HEK293 (cell line): ENCODE data around the gene TAF1A.

ENCODE experiments used
- CTCF ChIA-PET: fragments of 350-600 bp; formaldehyde crosslinking; extraction: SDS; loops from one replicate; lab custom pipeline; 2021; ENCODE audit warnings: antibody characterized with exemption; lab: Yijun Ruan, JAX
- POLR2A ChIA-PET: fragments of 300-600 bp; formaldehyde crosslinking; extraction: SDS; loops from one replicate; lab custom pipeline; 2020; ENCODE audit warnings: antibody characterized with exemption, inconsistent platforms; lab: Yijun Ruan, JAX
- H3K27ac ChIP-seq: fragments of 200-500 bp; sonication (Bioruptor generic); 2 replicates; pipeline ENCODE4 v1.5.1; 2014; ENCODE audit warnings: low read depth, low read length, control low read depth, inconsistent platforms; ENCODE audit errors: extremely low read depth
- H3K36me3 ChIP-seq, 2 experiments: fragments of 200-500 bp in 1 of 2; sonication (Bioruptor generic) in 1 of 2; 1 replicate in 1 of 2; 2 replicates in 1 of 2; pipeline ENCODE4 v1.5.1; 2014 to 2017; ENCODE audit warnings: inconsistent platforms in 2 of 2, low read length in 2 of 2; ENCODE audit not compliant: control insufficient read depth in 2 of 2, insufficient read depth in 1 of 2
- H3K4me1 ChIP-seq: fragments of 200-500 bp; sonication (Bioruptor generic); 2 replicates; pipeline ENCODE4 v1.5.1; 2014; ENCODE audit warnings: mild to moderate bottlenecking, low read length, inconsistent platforms; ENCODE audit not compliant: control insufficient read depth, insufficient read depth
- H3K4me3 ChIP-seq: 2 replicates; pipeline ENCODE4 v1.5.1; 2011; ENCODE audit warnings: low read depth, mild to moderate bottlenecking, control low read depth, low read length, moderate library complexity
- H3K9me3 ChIP-seq: fragments of 200-500 bp; sonication (Bioruptor generic); 2 replicates; pipeline ENCODE4 v1.5.1; 2014; ENCODE audit warnings: low read depth, low read length, inconsistent platforms; ENCODE audit not compliant: control insufficient read depth, insufficient read depth
- KLF8 ChIP-seq: fragments of 450-650 bp; formaldehyde crosslinking; IDR thresholded peaks from 2 replicates; pipeline ENCODE4 v1.5.1; 2016; ENCODE audit warnings: missing biosample characterization, missing genetic modification characterization
- MZF1 ChIP-seq: fragments of 450-650 bp; formaldehyde crosslinking; IDR thresholded peaks from 2 replicates; pipeline ENCODE4 v1.5.1; 2017; ENCODE audit warnings: missing biosample characterization, missing genetic modification characterization, borderline replicate concordance
- PRDM6 ChIP-seq: fragments of 450-650 bp; formaldehyde crosslinking; IDR thresholded peaks from 2 replicates; pipeline ENCODE4 v1.5.1; 2017; ENCODE audit warnings: missing biosample characterization, missing genetic modification characterization
- ZBTB8A ChIP-seq: fragments of 450-650 bp; formaldehyde crosslinking; IDR thresholded peaks from 2 replicates; pipeline ENCODE4 v1.5.1; 2016; ENCODE audit warnings: missing biosample characterization, missing genetic modification characterization
- ZIC2 ChIP-seq: fragments of 450-650 bp; formaldehyde crosslinking; IDR thresholded peaks from 2 replicates; pipeline ENCODE4 v1.5.1; 2016; ENCODE audit warnings: missing biosample characterization, missing genetic modification characterization
- ZNF174 ChIP-seq: fragments of 450-650 bp; formaldehyde crosslinking; IDR thresholded peaks from 2 replicates; pipeline ENCODE4 v1.5.0; 2017; ENCODE audit warnings: missing biosample characterization, mild to moderate bottlenecking, missing genetic modification characterization
- ZNF19 ChIP-seq: fragments of 450-650 bp; formaldehyde crosslinking; IDR thresholded peaks from 2 replicates; pipeline ENCODE4; 2016; ENCODE audit warnings: missing biosample characterization, missing genetic modification characterization, low read depth
- ZNF211 ChIP-seq: fragments of 450-650 bp; formaldehyde crosslinking; IDR thresholded peaks from 2 replicates; pipeline ENCODE4 v1.5.1; 2016; ENCODE audit warnings: low read depth, missing biosample characterization, missing genetic modification characterization
- ZNF324 ChIP-seq: fragments of 450-650 bp; formaldehyde crosslinking; IDR thresholded peaks from 2 replicates; pipeline ENCODE4 v1.5.1; 2016; ENCODE audit warnings: missing biosample characterization, missing genetic modification characterization
- ZNF394 ChIP-seq: fragments of 450-650 bp; formaldehyde crosslinking; IDR thresholded peaks from 2 replicates; pipeline ENCODE4 v1.5.1; 2016; ENCODE audit warnings: missing biosample characterization, missing genetic modification characterization, mild to moderate bottlenecking, moderate library complexity, borderline replicate concordance
- ZNF571 ChIP-seq: fragments of 450-650 bp; formaldehyde crosslinking; IDR thresholded peaks from 2 replicates; pipeline ENCODE4 v1.5.0; 2017; ENCODE audit warnings: missing biosample characterization, missing genetic modification characterization
- ZNF596 ChIP-seq: fragments of 450-650 bp; IDR thresholded peaks from 2 replicates; pipeline ENCODE4 v1.5.0; 2018; ENCODE audit warnings: missing biosample characterization, mild to moderate bottlenecking, missing genetic modification characterization, moderate library complexity
- ZNF792 ChIP-seq: fragments of 450-650 bp; formaldehyde crosslinking; IDR thresholded peaks from 2 replicates; pipeline ENCODE4 v1.5.1; 2016; ENCODE audit warnings: missing biosample characterization, missing genetic modification characterization
- TF ChIP-seq, protein P1 (sequence below): fragments of 450-650 bp; formaldehyde crosslinking; IDR thresholded peaks from 2 replicates; pipeline ENCODE4 v1.5.1; 2016; ENCODE audit warnings: missing biosample characterization, missing genetic modification characterization
- TF ChIP-seq, protein P2 (sequence below): fragments of 450-650 bp; formaldehyde crosslinking; IDR thresholded peaks from 2 replicates; pipeline ENCODE4 v1.5.1; 2016; ENCODE audit warnings: missing biosample characterization, missing genetic modification characterization
- TF ChIP-seq, protein P3 (sequence below): fragments of 450-650 bp; formaldehyde crosslinking; IDR thresholded peaks from 2 replicates; pipeline ENCODE4 v1.5.1; 2016; ENCODE audit warnings: missing biosample characterization, missing genetic modification characterization
- TF ChIP-seq, protein P4 (sequence below): fragments of 450-650 bp; formaldehyde crosslinking; IDR thresholded peaks from 2 replicates; pipeline ENCODE4 v1.5.1; 2016; ENCODE audit warnings: missing biosample characterization, missing genetic modification characterization

TAF1A gene

DNA sequence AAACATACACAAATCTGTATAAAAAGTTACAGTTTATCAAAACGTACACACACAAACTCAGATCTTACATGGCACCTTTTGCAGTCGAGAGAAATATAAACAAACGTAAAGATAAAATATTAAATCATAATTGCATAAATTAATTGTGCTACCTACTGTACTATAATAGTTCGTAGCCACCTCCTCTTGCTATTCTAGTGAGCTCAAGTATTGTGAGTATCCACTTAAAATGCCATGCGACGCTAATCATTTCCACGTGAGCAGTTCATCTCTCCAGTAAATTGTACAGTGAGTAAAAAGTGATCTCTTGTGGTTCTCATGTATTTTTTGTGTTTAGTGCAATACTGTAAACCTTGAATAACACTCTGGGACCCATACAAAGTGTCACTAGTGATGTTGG is 34.5 kb upstream of the TAF1A start:
- TF ChIP-seq ZBTB8A (no peak), ZNF792 (tag by site-specific recombination) (no peak), MZF1 (no peak), ZNF211 (tag by site-specific recombination) (no peak), ZNF19 (tag by site-specific recombination) (no peak), ZNF324 (tag by site-specific recombination) (no peak), ZNF571 (no peak), ZIC2 (tag by site-specific recombination) (no peak), ZNF394 (tag by site-specific recombination) (no peak), PRDM6 (tag by site-specific recombination) (no peak), KLF8 (tag by site-specific recombination) (no peak), ZNF596 (tag by site-specific recombination) (no peak), ZNF174 (tag by site-specific recombination) (no peak)
- TF ChIP-seq, protein P1, sequence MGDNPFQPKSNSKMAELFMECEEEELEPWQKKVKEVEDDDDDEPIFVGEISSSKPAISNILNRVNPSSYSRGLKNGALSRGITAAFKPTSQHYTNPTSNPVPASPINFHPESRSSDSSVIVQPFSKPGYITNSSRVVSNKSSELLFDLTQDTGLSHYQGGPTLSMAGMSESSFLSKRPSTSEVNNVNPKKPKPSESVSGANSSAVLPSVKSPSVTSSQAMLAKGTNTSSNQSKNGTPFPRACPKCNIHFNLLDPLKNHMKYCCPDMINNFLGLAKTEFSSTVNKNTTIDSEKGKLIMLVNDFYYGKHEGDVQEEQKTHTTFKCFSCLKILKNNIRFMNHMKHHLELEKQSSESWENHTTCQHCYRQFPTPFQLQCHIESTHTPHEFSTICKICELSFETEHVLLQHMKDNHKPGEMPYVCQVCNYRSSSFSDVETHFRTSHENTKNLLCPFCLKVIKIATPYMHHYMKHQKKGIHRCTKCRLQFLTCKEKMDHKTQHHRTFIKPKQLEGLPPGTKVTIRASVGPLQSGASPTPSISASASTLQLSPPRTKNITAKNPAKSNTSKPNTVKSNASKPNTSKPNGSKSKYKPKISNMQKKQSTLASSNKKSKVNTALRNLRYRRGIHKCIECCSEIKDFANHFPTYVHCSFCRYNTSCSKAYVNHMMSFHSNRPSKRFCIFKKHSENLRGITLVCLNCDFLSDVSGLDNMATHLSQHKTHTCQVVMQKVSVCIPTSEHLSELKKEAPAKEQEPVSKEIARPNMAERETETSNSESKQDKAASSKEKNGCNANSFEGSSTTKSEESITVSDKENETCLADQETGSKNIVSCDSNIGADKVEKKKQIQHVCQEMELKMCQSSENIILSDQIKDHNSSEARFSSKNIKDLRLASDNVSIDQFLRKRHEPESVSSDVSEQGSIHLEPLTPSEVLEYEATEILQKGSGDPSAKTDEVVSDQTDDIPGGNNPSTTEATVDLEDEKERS (tag by site-specific recombination): no peak
- TF ChIP-seq, protein P2, sequence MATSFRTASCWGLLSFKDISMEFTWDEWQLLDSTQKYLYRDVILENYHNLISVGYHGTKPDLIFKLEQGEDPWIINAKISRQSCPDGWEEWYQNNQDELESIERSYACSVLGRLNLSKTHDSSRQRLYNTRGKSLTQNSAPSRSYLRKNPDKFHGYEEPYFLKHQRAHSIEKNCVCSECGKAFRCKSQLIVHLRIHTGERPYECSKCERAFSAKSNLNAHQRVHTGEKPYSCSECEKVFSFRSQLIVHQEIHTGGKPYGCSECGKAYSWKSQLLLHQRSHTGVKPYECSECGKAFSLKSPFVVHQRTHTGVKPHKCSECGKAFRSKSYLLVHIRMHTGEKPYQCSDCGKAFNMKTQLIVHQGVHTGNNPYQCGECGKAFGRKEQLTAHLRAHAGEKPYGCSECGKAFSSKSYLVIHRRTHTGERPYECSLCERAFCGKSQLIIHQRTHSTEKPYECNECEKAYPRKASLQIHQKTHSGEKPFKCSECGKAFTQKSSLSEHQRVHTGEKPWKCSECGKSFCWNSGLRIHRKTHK (tag by site-specific recombination): no peak
- TF ChIP-seq, protein P3, sequence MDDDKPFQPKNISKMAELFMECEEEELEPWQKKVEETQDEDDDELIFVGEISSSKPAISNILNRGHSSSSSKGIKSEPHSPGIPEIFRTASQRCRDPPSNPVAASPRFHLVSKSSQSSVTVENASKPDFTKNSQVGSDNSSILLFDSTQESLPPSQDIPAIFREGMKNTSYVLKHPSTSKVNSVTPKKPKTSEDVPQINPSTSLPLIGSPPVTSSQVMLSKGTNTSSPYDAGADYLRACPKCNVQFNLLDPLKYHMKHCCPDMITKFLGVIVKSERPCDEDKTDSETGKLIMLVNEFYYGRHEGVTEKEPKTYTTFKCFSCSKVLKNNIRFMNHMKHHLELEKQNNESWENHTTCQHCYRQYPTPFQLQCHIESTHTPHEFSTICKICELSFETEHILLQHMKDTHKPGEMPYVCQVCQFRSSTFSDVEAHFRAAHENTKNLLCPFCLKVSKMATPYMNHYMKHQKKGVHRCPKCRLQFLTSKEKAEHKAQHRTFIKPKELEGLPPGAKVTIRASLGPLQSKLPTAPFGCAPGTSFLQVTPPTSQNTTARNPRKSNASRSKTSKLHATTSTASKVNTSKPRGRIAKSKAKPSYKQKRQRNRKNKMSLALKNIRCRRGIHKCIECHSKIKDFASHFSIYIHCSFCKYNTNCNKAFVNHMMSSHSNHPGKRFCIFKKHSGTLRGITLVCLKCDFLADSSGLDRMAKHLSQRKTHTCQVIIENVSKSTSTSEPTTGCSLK (tag by site-specific recombination): no peak
- TF ChIP-seq, protein P4, sequence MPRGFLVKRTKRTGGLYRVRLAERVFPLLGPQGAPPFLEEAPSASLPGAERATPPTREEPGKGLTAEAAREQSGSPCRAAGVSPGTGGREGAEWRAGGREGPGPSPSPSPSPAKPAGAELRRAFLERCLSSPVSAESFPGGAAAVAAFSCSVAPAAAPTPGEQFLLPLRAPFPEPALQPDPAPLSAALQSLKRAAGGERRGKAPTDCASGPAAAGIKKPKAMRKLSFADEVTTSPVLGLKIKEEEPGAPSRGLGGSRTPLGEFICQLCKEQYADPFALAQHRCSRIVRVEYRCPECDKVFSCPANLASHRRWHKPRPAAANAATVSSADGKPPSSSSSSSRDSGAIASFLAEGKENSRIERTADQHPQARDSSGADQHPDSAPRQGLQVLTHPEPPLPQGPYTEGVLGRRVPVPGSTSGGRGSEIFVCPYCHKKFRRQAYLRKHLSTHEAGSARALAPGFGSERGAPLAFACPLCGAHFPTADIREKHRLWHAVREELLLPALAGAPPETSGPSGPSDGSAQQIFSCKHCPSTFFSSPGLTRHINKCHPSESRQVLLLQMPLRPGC (tag by site-specific recombination): no peak
- H3K4me1 ChIP-seq: no peaks in the 10 kb centered on the region
- ChIA-PET POLR2A (no interaction called here), CTCF (interaction anchor here (1.1 to 2.6 kb wide), 2 partner anchors 10 to 169 kb away, joined by 3 to 14 read pairs; no protein-coding TSS in a partner anchor)
- no peak overlapping the region for H3K4me3 ChIP-seq
- no peaks in the 10 kb centered on the region for H3K9me3 ChIP-seq
- peaks cover 17 to 62% of the 10 kb centered on the region in 2 experiments for H3K36me3 ChIP-seq
- no peak overlapping the region for H3K27ac ChIP-seq
